Stimulated activated CD8-positive, alpha-beta memory T cell treated with anti-CD3 and anti-CD28 coated beads, Interleukin-7, amount 100 ng/mL, for 24 hours (primary cell): Measurements from ENCODE around the gene ASB9.
"Not testable (repeated sequence)": the region's sequence is repeated elsewhere in the genome, so short reads cannot be mapped to it uniquely, and the experiment has no call there.

Experiments
- DNase-seq: peaks from one replicate; pipeline ENCODE4 v3.0.0-alpha.2; 2020; ENCODE audit warnings: low read depth

The ASB9 gene

DNA sequence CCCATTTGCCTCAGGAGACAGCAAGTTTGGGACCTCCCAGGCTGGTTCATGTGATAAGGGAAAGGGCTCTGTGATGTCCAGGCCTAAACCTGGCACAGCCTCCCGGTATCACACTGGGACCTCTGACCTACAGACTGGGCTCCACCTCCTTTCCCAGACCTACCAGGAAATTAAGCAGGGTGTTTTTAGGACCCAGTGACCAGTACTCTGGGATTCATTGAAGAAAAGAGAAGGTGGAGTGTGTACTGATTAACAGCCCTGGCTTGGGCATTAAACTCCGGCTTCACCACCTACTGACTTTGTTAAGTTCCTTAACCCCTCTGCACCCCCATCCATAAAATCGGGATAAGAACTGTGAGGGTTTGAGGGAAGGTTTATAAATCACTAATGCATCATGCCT is 28.6 kb downstream of the ASB9 start:
- no peak for DNase-seq

DNA sequence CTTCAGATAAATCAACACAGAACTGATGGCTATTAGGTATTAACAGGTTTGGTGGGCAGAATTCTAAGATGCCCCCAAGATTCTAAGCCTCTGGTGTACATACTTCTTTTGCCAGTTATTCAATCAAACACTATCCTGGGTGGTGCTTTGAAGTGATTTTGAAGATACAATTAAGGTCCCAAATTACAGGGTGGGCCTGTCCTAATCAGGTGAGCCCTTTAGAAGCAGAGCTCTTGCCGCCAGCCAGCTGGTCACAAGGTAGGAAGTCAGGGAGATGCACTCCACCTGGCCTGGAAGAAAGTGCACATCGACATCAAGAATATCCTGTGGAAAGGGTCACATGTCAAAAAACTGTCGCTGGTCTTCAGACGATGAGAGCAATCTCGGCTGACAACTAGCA is 29.5 kb downstream of the ASB9 start:
- DNase-seq: no peak

DNA sequence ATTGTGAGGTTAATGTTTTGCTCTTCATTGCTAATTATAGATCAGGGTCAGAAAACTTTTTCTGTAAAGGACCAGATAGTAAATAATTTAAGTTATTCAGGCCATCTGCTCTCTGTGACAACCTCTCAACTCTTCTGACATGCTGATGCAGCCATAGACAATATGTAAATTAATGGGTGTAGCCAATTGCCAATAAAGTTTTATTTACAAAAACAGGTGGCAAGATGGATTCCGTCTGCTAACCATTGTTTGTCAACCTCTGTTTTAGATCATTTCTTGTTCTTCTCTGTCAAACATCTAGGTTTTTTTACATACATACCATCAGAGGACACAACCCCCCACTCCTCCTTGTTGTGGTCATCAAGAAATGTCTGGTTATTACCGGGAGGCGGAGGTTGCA is 33.7 kb downstream of the ASB9 start:
- no peak for DNase-seq

GRCh38 chrX:15235001-15235400 is 34.9 kb downstream of the ASB9 start:
- no peak for DNase-seq

DNA sequence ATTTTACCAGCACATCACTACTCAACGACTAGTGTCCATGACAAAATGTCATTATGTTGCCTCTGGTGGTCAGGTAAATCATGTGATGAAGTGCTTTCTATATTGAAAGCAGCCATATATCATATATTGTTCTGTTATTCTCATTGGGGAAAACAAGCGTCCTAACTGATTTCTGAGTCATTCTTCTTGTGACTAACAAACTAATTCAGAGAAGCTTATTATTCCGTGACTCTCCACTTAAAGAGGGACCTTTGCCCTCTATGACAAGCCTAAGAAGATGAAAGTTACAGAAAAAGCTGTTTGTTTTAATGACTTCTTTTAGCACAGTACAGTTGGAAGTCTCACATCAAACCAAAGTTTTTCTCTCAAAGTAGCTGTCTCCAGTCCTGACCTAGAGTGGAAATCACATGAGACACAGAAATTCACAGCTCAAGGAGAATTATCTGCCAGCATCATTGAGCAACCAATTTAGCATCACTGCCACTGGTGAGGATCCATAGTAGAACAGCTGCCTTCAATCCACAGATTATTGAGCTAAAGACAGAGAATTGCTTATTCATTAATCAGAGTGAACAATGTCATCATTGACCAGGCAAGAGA is 36.4 kb downstream of the ASB9 start:
- no peak for DNase-seq

- no peak for DNase-seq
Observed at GRCh38 chrX:15224747-15225146, 45.1 kb downstream of the ASB9 start.

GRCh38 chrX:15221321-15221720 is 48.6 kb downstream of the ASB9 start:
- no peak for DNase-seq

- DNase-seq: no peak
Observed at GRCh38 chrX:15217161-15217560, 52.7 kb downstream of the ASB9 start.

DNA sequence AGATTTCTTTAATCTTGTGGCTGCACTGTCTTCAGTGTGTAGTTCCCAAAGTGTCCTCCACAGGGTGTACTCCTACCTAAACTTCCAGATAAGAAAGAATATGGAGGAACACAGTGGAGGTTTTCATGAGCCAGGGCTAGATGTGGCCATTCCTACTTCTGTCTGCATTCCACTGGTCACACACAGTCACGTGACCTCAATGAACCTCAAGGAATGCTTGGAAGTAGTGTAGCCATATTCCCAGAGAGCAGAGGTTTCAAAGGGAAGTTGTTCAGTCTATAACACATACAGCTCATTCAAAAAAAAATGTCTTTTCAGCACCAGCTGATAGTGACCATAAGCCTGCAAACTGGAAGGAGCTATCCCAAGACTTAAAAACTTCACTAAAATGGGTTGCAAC is 53.6 kb downstream of the ASB9 start:
- DNase-seq: no peak

DNA sequence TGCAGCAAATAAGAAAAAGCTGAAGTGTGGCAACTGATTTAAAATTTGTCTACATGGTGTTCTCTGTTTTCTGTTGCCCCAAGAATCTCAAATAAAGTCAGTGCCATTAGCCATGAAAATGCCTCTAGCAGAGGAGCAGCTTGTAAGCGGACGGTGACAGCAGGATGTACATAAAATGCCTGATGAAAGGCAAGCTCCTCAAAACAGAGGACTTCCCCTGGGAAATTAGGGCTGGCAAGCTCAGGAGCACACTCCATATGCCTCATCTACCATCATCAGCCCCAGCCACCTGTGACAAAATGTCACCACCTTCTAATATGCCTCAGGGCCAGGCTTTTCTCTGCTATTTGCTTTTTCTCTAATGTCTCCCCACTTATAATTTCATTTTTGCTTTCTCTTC is 54.5 kb downstream of the ASB9 start:
- no peak for DNase-seq

DNA sequence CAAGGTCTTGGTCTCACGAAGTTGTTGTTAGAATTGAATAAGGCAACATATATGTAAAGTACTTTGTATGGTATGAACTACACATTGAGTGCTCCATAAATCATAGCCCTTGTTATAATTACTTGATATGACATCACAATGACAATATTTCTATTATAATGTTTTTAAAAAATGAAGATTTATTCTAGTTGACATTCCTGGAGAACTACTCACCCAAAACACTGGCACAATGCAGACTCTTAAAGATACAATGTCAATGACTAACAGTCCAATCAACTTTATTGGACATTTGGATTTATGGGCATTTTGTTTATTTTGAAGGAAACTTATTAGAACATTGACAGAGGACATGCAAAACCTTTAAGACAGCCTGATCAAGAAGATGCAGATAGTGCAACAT is 55.3 kb downstream of the ASB9 start:
- no peak for DNase-seq

DNA sequence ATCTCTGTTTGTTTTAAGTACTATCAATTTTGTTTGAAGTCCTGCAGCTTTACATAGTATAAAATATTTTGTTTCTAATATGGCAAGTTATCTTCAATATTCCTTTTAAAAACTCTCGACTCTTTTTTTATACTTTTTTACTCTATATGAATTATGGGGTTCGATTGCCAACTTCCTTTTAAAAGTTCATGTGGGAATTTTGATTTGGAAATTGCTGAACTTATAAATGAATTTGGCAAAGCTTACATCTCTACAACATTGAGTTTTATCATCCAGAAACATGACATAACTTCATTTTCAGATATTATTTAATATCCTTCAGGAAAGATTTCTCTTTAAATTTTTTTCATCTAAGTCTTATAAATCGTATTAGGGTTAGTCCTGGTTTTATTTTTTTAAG is 60.8 kb downstream of the ASB9 start:
- DNase-seq: no peak

DNA sequence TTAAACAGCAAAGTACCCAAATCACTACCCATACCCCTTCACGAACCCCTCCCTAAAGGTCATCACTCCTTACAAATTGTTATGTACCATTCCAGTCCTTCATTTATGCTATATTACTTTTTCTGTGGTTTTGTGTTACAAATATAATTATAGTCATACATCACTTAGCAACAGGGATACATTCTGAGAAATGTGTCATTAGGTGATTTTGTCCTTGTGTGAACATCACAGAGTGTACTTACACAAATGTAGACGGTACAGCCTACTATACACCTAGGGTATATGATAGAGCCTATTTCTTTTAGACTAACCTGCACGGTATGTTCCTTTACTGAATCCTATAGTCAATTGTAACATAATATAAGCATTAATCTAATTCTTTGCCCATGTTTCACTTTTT is 61.9 kb downstream of the ASB9 start:
- no peak for DNase-seq

- no peak for DNase-seq
Observed at GRCh38 chrX:15207384-15207783, 62.5 kb downstream of the ASB9 start.

DNA sequence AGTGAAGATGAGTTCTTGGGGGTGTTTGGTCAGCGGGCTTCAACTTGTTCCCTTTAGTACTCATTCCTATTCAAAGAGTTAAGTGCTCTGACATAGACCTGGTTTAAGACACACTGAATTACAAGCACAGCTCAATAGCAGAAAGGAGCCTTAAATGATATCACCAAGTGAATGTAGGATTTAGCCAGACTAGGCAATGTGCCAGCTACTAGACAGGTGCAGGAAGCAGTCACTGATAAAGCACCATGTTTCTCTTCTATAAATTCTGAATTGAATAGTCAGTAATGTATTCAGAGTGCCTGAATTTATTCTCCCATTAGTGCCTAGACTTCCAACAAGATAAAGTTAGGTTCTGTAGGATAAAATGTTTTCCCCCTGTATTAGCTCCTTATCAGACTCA is 63.6 kb downstream of the ASB9 start:
- DNase-seq: no peak

DNA sequence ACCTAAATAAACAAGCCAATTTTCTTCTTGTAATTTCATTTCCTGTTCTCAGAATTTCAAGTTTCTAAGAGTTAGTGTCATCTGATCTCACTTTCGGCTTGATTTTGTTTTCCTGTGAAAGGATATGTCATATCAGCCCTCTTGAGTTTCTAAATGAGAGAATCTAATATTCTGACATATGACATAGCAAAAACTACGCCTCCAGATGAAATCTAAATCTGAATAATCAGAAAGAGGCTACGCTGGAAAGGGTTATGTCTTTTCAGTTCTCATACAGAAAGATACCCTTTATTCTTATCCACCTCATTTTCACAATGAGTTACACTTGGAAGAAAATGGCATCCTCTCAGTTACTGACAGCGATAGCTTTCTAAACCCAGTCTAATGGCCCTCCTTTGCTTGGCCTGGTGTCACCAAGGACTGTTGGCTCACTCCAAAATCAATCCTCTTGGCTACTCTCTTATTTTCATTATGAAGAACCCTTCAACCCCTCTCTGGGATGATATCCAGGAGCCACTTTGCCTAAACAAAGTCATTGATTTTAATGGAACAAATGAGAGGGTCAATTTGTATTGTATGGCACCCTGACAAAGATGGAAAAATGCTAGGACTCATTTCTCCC is 65.6 kb downstream of the ASB9 start:
- DNase-seq: no peak

GRCh38 chrX:15203694-15204093 is 66.2 kb downstream of the ASB9 start:
- DNase-seq: no peak

DNA sequence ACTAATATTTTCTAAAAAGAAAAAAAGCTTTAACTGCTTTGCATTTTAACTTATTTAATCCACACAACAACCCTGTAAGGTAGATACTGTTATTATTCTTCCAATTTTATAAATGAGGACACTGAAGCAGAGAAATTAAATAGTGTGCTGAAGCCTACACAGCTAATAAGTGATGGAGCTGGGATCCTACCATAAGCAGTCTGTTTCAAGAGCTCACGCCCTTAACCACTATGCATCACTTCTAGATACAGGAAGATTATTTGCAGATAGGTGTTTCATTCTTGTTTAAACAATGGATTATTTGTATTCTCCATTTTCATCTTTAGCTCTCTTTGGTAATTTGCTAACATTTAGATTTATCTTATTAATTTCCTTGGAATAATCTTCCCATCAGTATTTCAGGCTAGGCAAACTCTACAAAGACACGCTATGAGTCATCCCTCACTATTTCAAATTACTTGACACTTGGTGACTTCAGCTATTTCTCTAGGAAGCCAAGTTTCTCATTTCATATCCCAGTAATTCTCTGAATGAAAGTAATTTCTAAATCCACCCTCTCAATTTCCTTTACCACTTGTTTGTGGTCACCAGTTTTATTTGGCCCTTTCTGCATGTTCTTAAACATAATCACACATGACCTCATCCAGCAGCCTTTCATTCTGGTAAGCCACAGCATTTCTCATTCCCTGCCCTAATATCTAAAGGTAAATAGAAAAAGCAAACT is 67.3 kb downstream of the ASB9 start:
- DNase-seq: no peak

DNA sequence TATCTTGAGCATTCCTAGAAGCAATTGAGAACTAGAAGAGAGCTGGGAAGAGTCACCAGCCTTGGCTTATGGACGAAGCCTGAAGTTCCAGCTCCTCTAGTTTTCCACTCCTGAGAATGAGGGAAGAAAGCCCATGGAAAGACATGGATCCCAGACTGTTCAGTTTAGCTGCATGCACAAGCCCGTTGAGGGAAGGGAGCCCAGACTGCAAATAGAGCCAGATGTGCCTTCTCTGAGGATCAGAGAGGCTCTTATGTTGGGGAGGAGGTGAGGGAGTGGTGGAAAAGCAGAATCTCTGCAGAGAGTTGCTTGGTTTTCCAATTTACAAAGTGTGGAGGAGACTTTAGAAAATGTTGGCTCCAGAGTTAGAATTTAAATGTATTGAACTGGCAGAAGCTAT is 69.0 kb downstream of the ASB9 start:
- DNase-seq: no peak

GRCh38 chrX:15198608-15199202 is 71.2 kb downstream of the ASB9 start:
- DNase-seq: not testable (repeated sequence)

- DNase-seq: no peak
Observed at GRCh38 chrX:15194146-15194545, 75.7 kb downstream of the ASB9 start.
